ENCODE measurements around the gene WDR27.
"Not testable (repeated sequence)": the region's sequence is repeated elsewhere in the genome, so short reads cannot be mapped to it uniquely, and the experiment has no call there.

WDR27 gene

DNA sequence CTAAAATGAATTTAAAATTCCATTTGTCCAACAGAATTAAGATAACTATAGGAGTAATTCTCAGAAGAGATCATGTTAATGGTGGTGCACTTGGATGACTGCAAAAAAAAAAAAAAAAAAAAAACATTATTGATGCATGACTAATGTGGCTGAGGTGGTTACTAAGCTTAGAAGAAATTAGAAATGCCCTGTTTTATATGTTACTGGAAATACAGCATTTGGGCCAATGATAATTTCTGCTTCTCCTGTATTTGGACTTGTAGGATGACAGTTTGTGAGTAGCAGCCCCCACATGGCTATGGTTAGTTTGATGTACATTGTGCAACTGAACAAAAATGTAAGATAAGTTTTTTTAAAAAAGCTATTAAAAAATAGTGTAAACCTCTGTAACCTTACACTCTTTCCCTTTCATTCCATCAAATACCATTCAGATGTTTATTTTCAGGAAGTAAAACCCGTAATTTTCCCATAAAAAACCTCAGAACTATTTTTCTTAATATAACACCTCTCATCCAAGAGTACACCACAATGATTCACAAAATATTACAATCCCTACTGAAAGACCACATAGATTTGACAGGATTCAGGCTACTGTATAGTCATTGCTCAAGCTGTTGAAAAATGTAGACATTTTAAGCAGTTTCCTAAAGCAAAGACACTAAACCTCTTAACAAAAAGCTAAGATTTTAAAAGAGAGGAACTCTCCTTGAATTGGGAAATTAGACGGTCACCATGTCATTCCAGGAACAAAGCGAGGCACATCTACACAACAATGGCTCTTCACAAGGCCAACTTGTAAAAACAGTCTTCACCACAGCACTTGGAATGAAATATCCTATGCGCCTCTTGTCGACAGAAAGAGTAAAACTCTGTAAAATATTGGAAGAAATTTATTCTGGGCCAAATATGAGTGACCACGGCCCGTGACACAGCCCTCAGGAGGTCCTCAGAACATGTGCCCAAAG lies 83.0 kb downstream of the WDR27 start:
- DNase-seq, result no peak

- no peak for DNase-seq
Measured at GRCh38 chr6:169617562-169617961, 84.3 kb downstream of the WDR27 start.

DNA sequence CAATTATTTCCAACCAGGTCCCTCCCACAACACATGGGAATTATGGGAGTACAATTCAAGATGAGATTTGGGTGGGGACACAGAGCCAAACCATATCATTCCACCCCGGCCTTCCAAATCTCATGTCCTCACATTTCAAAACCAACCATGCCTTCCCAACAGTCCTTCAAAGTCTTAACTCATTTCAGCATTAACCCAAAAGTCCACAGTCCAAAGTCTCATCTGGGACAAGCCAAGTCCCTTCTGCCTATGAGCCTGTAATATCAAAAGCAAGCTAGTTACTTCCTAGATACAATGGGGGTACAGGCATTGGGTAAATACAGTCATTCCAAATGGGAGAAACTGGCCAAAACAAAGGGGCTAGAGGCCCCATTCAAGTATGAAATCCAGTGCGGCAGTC lies 93.2 kb downstream of the WDR27 start:
- not testable (repeated sequence) for DNase-seq

DNA sequence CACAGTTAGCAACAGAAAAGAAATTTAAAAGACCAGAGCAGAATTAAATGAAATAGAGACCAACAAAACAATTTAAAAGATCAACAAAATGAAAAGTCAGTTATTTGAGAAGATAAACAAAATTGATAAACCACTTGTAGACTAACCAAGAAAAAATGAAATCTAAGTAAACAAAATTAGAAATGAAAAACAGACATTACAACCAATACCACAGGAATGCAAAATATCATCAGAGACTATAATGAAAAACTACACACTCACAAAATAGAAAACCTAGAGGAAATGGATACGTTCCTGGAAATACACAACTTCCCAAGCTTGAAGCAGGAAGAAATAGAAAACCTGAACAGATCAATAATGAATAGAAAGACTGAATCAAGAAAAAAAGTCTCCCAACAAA lies 97.8 kb downstream of the WDR27 start:
- no peak for DNase-seq

DNA sequence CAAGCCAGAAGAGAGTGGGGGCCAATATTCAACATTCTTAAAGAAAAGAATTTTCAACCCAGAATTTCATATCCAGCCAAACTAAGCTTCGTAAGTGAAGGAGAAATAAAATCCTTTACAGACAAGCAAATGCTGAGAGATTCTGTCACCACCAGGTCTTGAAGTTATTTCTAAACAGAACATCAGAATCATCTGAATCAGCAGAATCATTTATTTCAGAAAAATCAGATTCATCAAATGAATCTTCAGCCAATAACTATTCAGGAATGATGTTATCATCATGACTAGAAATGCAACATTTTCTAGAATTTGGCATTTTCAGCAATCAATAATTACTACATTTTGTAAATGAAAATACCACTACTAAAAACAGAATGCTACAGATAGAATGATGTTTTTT lies 100.7 kb downstream of the WDR27 start:
- not testable (repeated sequence) for DNase-seq

GRCh38 chr6:169592558-169592957 lies 109.3 kb downstream of the WDR27 start:
- DNase-seq, result no peak

DNA sequence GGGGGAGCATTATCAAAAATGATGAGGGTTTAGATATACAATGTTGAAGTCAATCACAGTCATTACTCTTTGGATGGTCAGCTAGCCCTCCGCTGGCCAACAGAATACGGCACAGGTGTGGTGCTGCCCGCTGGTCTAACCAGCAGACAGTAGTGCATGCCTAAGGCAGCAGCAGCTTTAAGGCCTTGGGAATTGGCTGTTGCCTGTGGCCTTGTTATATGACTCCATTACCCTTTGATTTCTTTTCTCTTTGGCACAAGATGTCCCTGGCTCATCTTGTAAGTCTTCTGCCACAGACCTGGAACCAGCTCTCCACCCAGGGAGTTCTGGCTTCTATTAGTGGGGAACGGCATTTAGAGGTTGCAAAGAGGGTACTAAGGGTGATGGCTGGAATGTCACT lies 110.2 kb downstream of the WDR27 start:
- no peak for DNase-seq

DNA sequence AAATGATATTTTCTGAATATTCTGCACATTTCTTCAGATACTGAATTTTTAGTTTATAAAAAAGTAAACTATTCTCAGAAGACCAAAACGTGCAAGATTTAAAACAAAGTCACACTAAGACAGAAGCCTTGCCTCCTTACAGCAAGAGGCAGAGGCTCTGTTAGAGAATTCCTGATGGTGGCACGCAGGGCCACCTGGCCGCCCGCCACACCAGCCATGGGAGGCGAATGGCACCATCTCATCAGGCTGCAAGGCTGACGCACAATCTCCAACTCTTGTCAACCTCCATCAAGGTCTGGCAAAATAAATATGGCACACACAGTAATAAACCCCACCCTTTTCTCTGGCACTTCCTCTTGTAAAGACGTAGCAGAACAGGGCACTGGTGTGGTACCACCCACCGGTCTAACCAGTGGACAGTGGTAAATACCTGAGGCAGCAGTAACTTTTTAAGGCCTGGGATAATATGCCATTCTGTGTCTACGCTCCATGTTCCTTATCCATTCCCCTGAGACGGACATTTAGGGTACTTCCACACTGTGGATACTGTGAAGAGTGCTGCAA lies 111.4 kb downstream of the WDR27 start:
- DNase-seq, result no peak

DNA sequence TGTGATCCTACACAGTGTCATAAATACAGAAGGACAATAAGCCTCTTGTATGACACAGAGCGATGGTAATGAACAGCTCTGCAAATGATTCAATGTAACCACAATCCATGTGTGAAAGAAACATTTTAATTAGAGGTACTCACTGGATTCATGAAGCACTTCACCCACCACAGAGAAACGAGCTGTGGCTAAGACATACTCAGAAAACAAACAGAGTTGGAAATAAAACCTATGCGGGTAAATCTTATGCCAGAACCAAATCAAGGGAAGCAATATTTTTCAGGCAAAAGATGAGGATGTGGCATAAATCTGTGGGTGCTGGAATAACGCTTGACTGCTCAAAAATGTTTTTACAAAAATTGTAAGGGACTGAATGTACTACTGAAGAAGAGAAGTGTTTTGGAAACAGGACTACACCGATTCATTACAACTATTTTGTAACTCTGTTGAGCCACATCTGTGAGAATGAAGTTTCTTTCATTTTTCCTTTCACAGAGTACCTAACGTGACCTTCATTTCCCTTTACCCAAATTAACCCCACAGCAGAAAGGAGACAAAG lies 112.1 kb downstream of the WDR27 start:
- DNase-seq, result no peak

- no peak for DNase-seq
Measured at GRCh38 chr6:169589293-169589692, 112.5 kb downstream of the WDR27 start.

DNA sequence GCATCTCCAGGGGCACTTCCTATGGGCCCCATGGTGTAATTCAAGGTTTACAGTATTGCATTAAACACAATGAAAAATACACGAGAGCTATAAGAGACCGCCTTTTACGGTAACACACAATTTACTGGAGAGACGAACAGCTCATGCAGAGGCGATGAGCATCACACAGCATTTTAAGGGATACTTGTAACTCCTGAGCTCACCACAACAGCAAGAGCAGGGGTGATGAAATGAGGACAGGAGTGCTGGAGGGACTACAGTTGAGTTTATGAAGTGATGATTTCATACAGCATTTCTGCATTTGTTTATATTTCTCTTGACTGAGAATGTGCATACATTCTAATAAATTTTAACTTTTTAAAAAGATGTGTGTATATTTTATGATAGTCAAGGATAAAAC lies 113.9 kb downstream of the WDR27 start:
- DNase-seq, result no peak

GRCh38 chr6:169583886-169584541 lies 117.8 kb downstream of the WDR27 start:
- no peak for DNase-seq

DNA sequence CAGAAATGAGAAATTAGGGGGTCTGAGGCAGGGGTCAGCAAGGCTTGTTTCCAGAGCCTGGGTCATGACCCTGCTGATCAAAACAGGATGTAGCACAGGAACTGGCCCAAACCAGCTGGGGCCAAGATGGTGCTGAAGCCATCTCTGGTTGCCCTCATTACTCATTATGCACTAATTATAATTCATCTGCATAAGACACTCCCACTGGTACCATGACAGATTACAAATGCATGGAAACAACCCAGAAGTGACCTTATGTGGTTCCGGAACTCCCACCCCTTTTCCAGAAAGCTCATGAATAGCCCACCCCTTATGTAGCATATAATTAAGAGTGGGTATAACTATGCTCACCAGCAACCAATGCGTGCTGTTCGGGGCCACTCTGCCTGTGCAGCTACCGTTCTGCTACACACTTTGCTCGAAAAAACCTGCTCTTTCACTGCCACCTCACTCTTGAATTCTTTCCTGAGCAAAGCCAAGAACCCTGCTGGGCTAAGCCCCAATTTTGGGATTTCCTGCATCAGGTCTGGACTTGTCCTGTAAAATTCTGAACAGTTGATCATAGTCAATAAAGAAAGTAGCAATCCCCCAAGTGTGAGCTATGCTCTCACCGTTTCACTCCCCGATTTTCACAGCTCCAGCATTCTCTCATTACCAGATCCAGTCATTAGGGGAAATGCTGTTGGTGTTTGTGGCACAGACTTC lies 122.3 kb downstream of the WDR27 start:
- no peak for DNase-seq

- DNase-seq, result no peak
Measured at GRCh38 chr6:169577974-169578373, 123.9 kb downstream of the WDR27 start.

DNA sequence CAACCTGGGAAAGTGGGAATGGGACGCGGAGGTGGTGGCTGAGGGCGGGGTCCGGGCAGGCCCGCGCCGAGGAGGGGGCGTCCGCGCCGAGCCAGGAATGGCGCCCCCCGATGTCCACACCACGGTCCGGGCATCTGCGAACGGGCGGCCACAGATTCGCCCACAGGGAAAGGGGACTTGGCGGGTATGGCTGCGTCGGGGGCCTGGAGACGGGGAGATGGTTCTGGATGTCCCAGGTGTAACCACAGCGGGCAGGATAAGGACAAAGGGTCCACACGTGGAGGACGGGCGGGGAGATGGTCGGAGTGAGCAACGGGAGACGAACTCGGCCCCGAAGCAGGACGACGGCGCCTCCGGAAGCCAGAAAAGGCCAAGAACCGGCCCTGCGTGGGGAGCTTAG lies 124.6 kb downstream of the WDR27 start:
- DNase-seq, result no peak

DNA sequence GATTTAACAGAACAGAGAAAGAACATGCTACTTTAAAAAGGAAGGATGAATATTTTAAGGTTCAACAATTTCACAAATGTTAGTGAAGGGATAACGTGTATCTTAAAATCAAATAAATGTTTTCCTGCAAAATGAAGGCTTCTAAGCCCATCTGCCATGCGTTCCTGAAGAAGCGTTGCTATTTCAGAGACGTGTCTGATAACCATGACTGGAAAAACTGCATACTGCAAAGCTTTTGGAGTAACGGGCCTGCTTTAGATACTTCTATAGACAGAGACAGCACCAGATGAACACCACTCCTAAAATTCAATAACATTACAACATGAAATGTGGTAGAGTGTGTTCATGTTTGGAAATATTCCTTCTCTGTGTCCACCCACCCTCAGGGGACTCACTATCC lies 126.0 kb downstream of the WDR27 start:
- no peak for DNase-seq

DNA sequence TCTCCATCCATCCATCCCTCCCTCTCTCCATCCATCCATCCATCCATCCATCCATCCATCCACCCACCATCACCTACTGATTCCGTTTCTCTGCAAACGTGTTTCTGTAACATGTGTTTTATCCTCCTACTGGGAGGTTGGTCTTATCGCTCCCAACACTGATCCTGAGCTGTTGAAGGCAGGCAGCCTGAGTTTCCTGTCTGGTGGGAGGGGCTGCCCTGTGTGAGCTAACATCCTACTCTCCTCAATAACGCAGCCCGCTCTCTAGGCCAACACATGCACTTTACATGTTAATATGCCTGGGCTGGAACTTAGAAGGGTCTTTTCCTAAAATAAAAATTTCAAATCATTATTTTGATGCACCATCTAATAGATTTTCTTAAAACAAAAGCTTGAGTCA lies 126.5 kb downstream of the WDR27 start:
- DNase-seq, result no peak

DNA sequence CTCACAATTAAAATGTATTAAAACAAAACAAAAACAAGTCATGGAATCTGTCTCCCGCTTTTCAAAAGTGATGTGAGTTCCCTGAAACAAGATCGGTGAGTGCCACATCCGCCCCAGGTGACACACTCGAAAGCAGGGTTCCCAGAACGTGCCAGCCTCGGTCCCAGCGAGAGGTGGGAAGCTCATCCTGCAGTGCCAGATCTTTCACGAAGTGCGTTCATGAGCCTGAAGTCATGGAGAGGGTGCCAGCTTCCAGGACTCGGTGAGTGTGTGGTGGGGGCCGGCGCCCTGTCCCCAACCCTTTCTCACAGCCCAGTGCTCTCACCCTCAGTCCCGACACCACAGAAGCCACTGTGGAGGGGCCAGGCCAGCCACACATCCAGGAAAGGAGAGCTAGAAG lies 127.4 kb downstream of the WDR27 start:
- no peak for DNase-seq

- DNase-seq, result no peak
Measured at GRCh38 chr6:169573883-169574282, 127.9 kb downstream of the WDR27 start.

- no peak for DNase-seq
Measured at GRCh38 chr6:169571123-169571962, 130.5 kb downstream of the WDR27 start.
